H1 (cell line): Measurements from ENCODE around the gene EIF4E1B.

Experiments used
- EZH2 ChIP-seq: fragments of 200-600 bp; sonication (generic); IDR thresholded peaks from 2 replicates; pipeline ENCODE4 v1.7.1; 2012; ENCODE audit warnings: low read depth, mild to moderate bottlenecking, moderate library complexity, low read length, inconsistent platforms; ENCODE audit not compliant: severe bottlenecking
- JUN ChIP-seq: IDR thresholded peaks from 2 replicates; pipeline ENCODE4 v1.6.1; 2011; ENCODE audit warnings: low read depth, mild to moderate bottlenecking, improper control_type of control experiment, low read length
- MAFK ChIP-seq: IDR thresholded peaks from 2 replicates; pipeline ENCODE4 v1.6.1; 2012; ENCODE audit warnings: low read depth, mild to moderate bottlenecking, improper control_type of control experiment, low read length
- PHF8 ChIP-seq: fragments of 200-600 bp; sonication (generic); conservative IDR thresholded peaks from 2 replicates; pipeline ENCODE4 v1.7.1; 2012; ENCODE audit warnings: low read depth, mild to moderate bottlenecking, inconsistent platforms, low read length, moderate library complexity
- POLR2AphosphoS5 ChIP-seq: IDR thresholded peaks from 2 replicates; pipeline ENCODE4 v1.6.1; 2011; ENCODE audit warnings: low read depth, low read length
- TCF12 ChIP-seq: IDR thresholded peaks from 2 replicates; pipeline ENCODE4 v1.6.1; 2011; ENCODE audit warnings: low read depth, mild to moderate bottlenecking, low read length
- TF ChIP-seq, protein P1 (sequence below), 3 experiments: IDR thresholded peaks; 1 replicate in 2 of 3; 2 replicates in 1 of 3; pipeline versions ENCODE4 v1.5.1 to v1.6.1; 2011; ENCODE audit warnings: low read length in 3 of 3, mild to moderate bottlenecking in 3 of 3, inconsistent platforms in 2 of 3, low read depth in 1 of 3, moderate library complexity in 1 of 3; ENCODE audit not compliant: insufficient read depth in 1 of 3; ENCODE audit errors: control extremely low read depth in 1 of 3
- TF ChIP-seq, protein P2 (sequence below): IDR thresholded peaks from 2 replicates; pipeline ENCODE4 v1.6.1; 2012; ENCODE audit warnings: inconsistent platforms

- TF ChIP-seq, protein P1, sequence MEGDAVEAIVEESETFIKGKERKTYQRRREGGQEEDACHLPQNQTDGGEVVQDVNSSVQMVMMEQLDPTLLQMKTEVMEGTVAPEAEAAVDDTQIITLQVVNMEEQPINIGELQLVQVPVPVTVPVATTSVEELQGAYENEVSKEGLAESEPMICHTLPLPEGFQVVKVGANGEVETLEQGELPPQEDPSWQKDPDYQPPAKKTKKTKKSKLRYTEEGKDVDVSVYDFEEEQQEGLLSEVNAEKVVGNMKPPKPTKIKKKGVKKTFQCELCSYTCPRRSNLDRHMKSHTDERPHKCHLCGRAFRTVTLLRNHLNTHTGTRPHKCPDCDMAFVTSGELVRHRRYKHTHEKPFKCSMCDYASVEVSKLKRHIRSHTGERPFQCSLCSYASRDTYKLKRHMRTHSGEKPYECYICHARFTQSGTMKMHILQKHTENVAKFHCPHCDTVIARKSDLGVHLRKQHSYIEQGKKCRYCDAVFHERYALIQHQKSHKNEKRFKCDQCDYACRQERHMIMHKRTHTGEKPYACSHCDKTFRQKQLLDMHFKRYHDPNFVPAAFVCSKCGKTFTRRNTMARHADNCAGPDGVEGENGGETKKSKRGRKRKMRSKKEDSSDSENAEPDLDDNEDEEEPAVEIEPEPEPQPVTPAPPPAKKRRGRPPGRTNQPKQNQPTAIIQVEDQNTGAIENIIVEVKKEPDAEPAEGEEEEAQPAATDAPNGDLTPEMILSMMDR (IDR thresholded peaks at IDR 0.05; ENCODE audit: control extremely low read depth in 1 of 3, insufficient read depth in 1 of 3, low read depth in 1 of 3, low read length in 3 of 3): no peak
- TF ChIP-seq MAFK (no peak), EZH2 (no peak), TCF12 (no peak), POLR2AphosphoS5 (no peak), PHF8 (no peak), JUN (no peak)
- TF ChIP-seq, protein P2, sequence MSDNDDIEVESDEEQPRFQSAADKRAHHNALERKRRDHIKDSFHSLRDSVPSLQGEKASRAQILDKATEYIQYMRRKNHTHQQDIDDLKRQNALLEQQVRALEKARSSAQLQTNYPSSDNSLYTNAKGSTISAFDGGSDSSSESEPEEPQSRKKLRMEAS: no peak
Measured at GRCh38 chr5:176644878-176645670, 14.6 kb downstream of the EIF4E1B start.
